ENCODE results near the gene CYP2W1.
A peak's percentile ranks its signal among the peaks of the same experiment; 100 is the strongest.

Gene CYP2W1

DNA sequence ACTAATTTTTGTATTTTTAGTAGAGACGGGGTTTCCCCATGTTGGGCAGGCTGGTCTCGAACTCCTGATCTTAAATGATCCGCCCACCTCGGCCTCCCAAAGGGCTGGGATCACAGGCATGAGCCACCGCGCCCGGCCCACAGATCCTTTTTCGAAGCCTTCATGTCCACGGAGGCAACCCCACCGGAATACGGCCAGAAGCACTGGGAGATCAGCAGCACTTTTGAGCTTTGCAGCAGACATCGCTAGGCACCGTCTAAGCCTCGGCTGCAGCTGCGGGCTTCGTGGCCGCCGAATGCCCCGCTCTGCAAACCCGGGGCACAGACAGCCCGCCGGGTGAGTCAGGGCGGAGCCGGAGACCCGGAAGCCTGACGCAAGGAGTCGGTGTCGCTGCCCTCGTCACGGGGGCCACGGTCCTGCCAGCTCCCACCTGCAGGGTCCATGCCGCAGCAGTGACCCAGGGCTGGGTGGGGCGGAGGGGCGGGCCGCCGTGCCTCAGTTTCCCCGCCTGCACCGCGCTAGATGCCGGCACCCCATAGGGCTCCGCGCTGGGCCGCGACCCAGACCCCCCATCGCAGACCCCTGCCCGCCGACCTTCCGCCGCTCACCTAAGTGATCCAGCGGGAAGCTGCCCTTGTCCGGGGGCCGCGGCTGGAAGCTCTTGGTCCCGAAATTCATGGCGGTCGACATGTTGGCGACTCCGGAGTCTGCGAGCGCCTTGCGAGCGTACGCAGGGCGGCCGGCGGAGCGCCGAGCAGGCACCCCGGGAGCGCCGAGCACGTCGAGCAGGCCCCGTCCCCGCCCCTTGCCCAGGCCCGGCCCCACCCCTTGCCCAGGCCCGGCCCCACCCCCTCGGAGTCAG is 7.9 kb upstream of the CYP2W1 start, which contains the start of gene COX19 (continued):
- TF ChIP-seq, protein P1, sequence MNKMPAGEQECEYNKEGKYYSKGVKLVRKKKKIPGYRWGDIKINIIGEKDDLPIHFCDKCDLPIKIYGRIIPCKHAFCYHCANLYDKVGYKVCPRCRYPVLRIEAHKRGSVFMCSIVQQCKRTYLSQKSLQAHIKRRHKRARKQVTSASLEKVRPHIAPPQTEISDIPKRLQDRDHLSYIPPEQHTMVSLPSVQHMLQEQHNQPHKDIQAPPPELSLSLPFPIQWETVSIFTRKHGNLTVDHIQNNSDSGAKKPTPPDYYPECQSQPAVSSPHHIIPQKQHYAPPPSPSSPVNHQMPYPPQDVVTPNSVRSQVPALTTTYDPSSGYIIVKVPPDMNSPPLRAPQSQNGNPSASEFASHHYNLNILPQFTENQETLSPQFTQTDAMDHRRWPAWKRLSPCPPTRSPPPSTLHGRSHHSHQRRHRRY (tag by site-specific recombination; IDR thresholded peaks at IDR 0.05), result no peak
- TF ChIP-seq ZNF157 (tag by site-specific recombination; IDR thresholded peaks at IDR 0.05) (no peak), ZNF2 (tag by site-specific recombination; IDR thresholded peaks at IDR 0.05) (peak; percentile 63; the same call in 1 of the 2 replicates), ZNF555 (tag by site-specific recombination; conservative IDR thresholded peaks at IDR 0.05) (no peak), ZNF707 (tag by site-specific recombination; IDR thresholded peaks at IDR 0.05) (no peak), ZNF354C (tag by site-specific recombination; IDR thresholded peaks at IDR 0.05; ENCODE audit: borderline replicate concordance, low read depth) (no peak), ZNF274 (IDR thresholded peaks at IDR 0.05; ENCODE audit: low read length) (no peak), ZNF274 (tag by site-specific recombination; IDR thresholded peaks at IDR 0.05; ENCODE audit: borderline replicate concordance) (no peak), ZNF560 (tag by site-specific recombination; IDR thresholded peaks at IDR 0.05; ENCODE audit: borderline replicate concordance) (no peak), ZNF248 (tag by site-specific recombination; IDR thresholded peaks at IDR 0.05) (no peak), ZNF174 (tag by site-specific recombination; IDR thresholded peaks at IDR 0.05) (no peak), KLF9 (tag by site-specific recombination; IDR thresholded peaks at IDR 0.05; ENCODE audit: low read depth) (0 out of 2 replicates have a peak, but pooled peaks have one; percentile 62), REPIN1 (tag by site-specific recombination; IDR thresholded peaks at IDR 0.05; ENCODE audit: low read depth) (no peak), ZNF548 (tag by site-specific recombination; IDR thresholded peaks at IDR 0.05) (no peak), WT1 (tag by site-specific recombination; IDR thresholded peaks at IDR 0.05) (no peak), ZNF140 (tag by site-specific recombination; IDR thresholded peaks at IDR 0.05) (no peak), ZNF585B (tag by site-specific recombination; IDR thresholded peaks at IDR 0.05) (no peak), GLIS2 (tag by site-specific recombination; IDR thresholded peaks at IDR 0.05) (peak; percentile 17; the same call in 1 of the 2 replicates), ZNF10 (tag by site-specific recombination; IDR thresholded peaks at IDR 0.05) (no peak), TCF7L2 (IDR thresholded peaks at IDR 0.05; ENCODE audit: borderline replicate concordance, low read depth, low read length) (no peak), ZFHX2 (tag by site-specific recombination; conservative IDR thresholded peaks at IDR 0.05) (peak; percentile 79), ZNF623 (tag by site-specific recombination; IDR thresholded peaks at IDR 0.05) (no peak), ZNF37A (tag by site-specific recombination; IDR thresholded peaks at IDR 0.05) (no peak), ZSCAN23 (tag by site-specific recombination; IDR thresholded peaks at IDR 0.05) (no peak)
- TF ChIP-seq, protein P2, sequence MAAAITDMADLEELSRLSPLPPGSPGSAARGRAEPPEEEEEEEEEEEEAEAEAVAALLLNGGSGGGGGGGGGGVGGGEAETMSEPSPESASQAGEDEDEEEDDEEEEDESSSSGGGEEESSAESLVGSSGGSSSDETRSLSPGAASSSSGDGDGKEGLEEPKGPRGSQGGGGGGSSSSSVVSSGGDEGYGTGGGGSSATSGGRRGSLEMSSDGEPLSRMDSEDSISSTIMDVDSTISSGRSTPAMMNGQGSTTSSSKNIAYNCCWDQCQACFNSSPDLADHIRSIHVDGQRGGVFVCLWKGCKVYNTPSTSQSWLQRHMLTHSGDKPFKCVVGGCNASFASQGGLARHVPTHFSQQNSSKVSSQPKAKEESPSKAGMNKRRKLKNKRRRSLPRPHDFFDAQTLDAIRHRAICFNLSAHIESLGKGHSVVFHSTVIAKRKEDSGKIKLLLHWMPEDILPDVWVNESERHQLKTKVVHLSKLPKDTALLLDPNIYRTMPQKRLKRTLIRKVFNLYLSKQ (tag by site-specific recombination; IDR thresholded peaks at IDR 0.05; ENCODE audit: borderline replicate concordance), result no peak
- TF ChIP-seq, protein P3, sequence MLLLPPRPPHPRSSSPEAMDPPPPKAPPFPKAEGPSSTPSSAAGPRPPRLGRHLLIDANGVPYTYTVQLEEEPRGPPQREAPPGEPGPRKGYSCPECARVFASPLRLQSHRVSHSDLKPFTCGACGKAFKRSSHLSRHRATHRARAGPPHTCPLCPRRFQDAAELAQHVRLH (tag by site-specific recombination; IDR thresholded peaks at IDR 0.05), result no peak
- TF ChIP-seq, protein P4, sequence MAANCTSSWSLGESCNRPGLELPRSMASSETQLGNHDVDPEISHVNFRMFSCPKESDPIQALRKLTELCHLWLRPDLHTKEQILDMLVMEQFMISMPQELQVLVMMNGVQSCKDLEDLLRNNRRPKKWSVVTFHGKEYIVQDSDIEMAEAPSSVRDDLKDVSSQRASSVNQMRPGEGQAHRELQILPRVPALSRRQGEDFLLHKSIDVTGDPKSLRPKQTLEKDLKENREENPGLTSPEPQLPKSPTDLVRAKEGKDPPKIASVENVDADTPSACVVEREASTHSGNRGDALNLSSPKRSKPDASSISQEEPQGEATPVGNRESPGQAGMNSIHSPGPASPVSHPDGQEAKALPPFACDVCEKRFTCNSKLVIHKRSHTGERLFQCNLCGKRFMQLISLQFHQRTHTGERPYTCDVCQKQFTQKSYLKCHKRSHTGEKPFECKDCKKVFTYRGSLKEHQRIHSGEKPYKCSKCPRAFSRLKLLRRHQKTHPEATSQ (tag by site-specific recombination; IDR thresholded peaks at IDR 0.05), result no peak
- TF ChIP-seq, protein P5, sequence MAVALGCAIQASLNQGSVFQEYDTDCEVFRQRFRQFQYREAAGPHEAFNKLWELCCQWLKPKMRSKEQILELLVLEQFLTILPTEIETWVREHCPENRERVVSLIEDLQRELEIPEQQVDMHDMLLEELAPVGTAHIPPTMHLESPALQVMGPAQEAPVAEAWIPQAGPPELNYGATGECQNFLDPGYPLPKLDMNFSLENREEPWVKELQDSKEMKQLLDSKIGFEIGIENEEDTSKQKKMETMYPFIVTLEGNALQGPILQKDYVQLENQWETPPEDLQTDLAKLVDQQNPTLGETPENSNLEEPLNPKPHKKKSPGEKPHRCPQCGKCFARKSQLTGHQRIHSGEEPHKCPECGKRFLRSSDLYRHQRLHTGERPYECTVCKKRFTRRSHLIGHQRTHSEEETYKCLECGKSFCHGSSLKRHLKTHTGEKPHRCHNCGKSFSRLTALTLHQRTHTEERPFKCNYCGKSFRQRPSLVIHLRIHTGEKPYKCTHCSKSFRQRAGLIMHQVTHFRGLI (tag by site-specific recombination; IDR thresholded peaks at IDR 0.05), result no peak
- TF ChIP-seq, protein P6, sequence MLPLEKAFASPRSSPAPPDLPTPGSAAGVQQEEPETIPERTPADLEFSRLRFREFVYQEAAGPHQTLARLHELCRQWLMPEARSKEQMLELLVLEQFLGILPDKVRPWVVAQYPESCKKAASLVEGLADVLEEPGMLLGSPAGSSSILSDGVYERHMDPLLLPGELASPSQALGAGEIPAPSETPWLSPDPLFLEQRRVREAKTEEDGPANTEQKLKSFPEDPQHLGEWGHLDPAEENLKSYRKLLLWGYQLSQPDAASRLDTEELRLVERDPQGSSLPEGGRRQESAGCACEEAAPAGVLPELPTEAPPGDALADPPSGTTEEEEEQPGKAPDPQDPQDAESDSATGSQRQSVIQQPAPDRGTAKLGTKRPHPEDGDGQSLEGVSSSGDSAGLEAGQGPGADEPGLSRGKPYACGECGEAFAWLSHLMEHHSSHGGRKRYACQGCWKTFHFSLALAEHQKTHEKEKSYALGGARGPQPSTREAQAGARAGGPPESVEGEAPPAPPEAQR (tag by site-specific recombination; IDR thresholded peaks at IDR 0.05), result no peak
- TF ChIP-seq, protein P7, sequence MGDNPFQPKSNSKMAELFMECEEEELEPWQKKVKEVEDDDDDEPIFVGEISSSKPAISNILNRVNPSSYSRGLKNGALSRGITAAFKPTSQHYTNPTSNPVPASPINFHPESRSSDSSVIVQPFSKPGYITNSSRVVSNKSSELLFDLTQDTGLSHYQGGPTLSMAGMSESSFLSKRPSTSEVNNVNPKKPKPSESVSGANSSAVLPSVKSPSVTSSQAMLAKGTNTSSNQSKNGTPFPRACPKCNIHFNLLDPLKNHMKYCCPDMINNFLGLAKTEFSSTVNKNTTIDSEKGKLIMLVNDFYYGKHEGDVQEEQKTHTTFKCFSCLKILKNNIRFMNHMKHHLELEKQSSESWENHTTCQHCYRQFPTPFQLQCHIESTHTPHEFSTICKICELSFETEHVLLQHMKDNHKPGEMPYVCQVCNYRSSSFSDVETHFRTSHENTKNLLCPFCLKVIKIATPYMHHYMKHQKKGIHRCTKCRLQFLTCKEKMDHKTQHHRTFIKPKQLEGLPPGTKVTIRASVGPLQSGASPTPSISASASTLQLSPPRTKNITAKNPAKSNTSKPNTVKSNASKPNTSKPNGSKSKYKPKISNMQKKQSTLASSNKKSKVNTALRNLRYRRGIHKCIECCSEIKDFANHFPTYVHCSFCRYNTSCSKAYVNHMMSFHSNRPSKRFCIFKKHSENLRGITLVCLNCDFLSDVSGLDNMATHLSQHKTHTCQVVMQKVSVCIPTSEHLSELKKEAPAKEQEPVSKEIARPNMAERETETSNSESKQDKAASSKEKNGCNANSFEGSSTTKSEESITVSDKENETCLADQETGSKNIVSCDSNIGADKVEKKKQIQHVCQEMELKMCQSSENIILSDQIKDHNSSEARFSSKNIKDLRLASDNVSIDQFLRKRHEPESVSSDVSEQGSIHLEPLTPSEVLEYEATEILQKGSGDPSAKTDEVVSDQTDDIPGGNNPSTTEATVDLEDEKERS (tag by site-specific recombination; IDR thresholded peaks at IDR 0.05), result no peak

All from HEK293 (cell line).